ENCODE measurements around the gene RHOU. TPM values are rescaled to one million over a fixed set of nuclear protein-coding genes. Genes with fewer than 3 reads are reported as not detected.

RHOU gene
- total RNA-seq, 1 donor from 2014 or later: 54.4 TPM

- Mint-ChIP-seq H3K4me3 (ENCODE audit: low read depth) (no peak overlapping the region), H3K4me1 (ENCODE audit: low read depth) (peaks cover 15% of the 10 kb centered on the region), H3K27me3 (no peaks in the 10 kb centered on the region), H3K36me3 (ENCODE audit: insufficient read depth) (peaks cover 45% of the 10 kb centered on the region), H3K9me3 (ENCODE audit: low read depth) (no peaks in the 10 kb centered on the region), H3K27ac (no peak overlapping the region)
- no peak for DNase-seq (ENCODE audit: low spot score, unreplicated experiment)
- no peak for TF ChIP-seq CTCF (IDR thresholded peaks at IDR 0.05; ENCODE audit: unreplicated experiment)
Measured at GRCh38 chr1:228744356-228744755, 9.1 kb downstream of the RHOU start.

- TF ChIP-seq CTCF (IDR thresholded peaks at IDR 0.05; ENCODE audit: unreplicated experiment): no peak
- H3K27ac Mint-ChIP-seq: peak overlapping the region; percentile 93
- no peak for DNase-seq (ENCODE audit: low spot score, unreplicated experiment)
- peaks cover 9% of the 10 kb centered on the region for H3K4me1 Mint-ChIP-seq (ENCODE audit: low read depth)
- peaks cover 40% of the 10 kb centered on the region for H3K36me3 Mint-ChIP-seq (ENCODE audit: insufficient read depth)
- no peaks in the 10 kb centered on the region for H3K9me3 Mint-ChIP-seq (ENCODE audit: low read depth)
- no peak overlapping the region for H3K4me3 Mint-ChIP-seq (ENCODE audit: low read depth)
- no peaks in the 10 kb centered on the region for H3K27me3 Mint-ChIP-seq
Measured at GRCh38 chr1:228744918-228745317, 9.6 kb downstream of the RHOU start.

GRCh38 chr1:228745497-228745896, 10.2 kb downstream of the RHOU start:
- Mint-ChIP-seq H3K27ac (no peak overlapping the region), H3K9me3 (ENCODE audit: low read depth) (no peaks in the 10 kb centered on the region), H3K4me1 (ENCODE audit: low read depth) (peaks cover 7% of the 10 kb centered on the region), H3K4me3 (ENCODE audit: low read depth) (no peak overlapping the region), H3K27me3 (no peaks in the 10 kb centered on the region), H3K36me3 (ENCODE audit: insufficient read depth) (peaks cover 38% of the 10 kb centered on the region)
- no peak for TF ChIP-seq CTCF (IDR thresholded peaks at IDR 0.05; ENCODE audit: unreplicated experiment)
- no peak for DNase-seq (ENCODE audit: low spot score, unreplicated experiment)

GRCh38 chr1:228747301-228747935, 12.1 kb downstream of the RHOU start:
- no peak for TF ChIP-seq CTCF (IDR thresholded peaks at IDR 0.05; ENCODE audit: unreplicated experiment)
- Mint-ChIP-seq H3K36me3 (ENCODE audit: insufficient read depth) (peaks cover 27% of the 10 kb centered on the region), H3K4me1 (ENCODE audit: low read depth) (peaks cover 10% of the 10 kb centered on the region), H3K27me3 (no peaks in the 10 kb centered on the region), H3K9me3 (ENCODE audit: low read depth) (no peaks in the 10 kb centered on the region), H3K4me3 (ENCODE audit: low read depth) (no peak overlapping the region), H3K27ac (no peak overlapping the region)
- no peak for DNase-seq (ENCODE audit: low spot score, unreplicated experiment)

GRCh38 chr1:228748029-228748428, 12.8 kb downstream of the RHOU start:
- no peaks in the 10 kb centered on the region for H3K27me3 Mint-ChIP-seq
- no peak overlapping the region for H3K27ac Mint-ChIP-seq

More at GRCh38 chr1:228748029-228748428, 12.8 kb downstream of the RHOU start:
- no peak for DNase-seq (ENCODE audit: low spot score, unreplicated experiment)
- no peak for TF ChIP-seq CTCF (IDR thresholded peaks at IDR 0.05; ENCODE audit: unreplicated experiment)
- Mint-ChIP-seq H3K36me3 (ENCODE audit: insufficient read depth) (peaks cover 22% of the 10 kb centered on the region), H3K4me1 (ENCODE audit: low read depth) (peaks cover 10% of the 10 kb centered on the region), H3K9me3 (ENCODE audit: low read depth) (no peaks in the 10 kb centered on the region), H3K4me3 (ENCODE audit: low read depth) (no peak overlapping the region)
